Astrocyte of the cerebellum (primary cell): ENCODE data around the gene ST6GALNAC2.
"Not testable (repeated sequence)": the region's sequence is repeated elsewhere in the genome, so short reads cannot be mapped to it uniquely, and the experiment has no call there.

Experiments
- DNase-seq: peaks from one replicate; pipeline ENCODE4 v3.0.0-alpha.2; 2011; ENCODE audit warnings: low read depth
- H3K4me3 ChIP-seq: 2 replicates; pipeline ENCODE4 v1.5.1; 2011; ENCODE audit warnings: mild to moderate bottlenecking, low read depth, low read length, moderate library complexity
- in situ Hi-C: cut with HindIII; loops from 2 replicates; pipeline ENCODE4 v1.10.0; 2017; ENCODE audit warnings: low sequenced_read_pairs
- TF ChIP-seq, protein P1 (sequence below): IDR thresholded peaks from 2 replicates; pipeline ENCODE4 v1.5.1; 2012; ENCODE audit warnings: low read length, low read depth, moderate library complexity, mild to moderate bottlenecking; ENCODE audit errors: missing control alignments

The ST6GALNAC2 gene

GRCh38 chr17:76534831-76535732, 50.6 kb downstream of the ST6GALNAC2 start:
- no peak for DNase-seq
- TF ChIP-seq, protein P1, sequence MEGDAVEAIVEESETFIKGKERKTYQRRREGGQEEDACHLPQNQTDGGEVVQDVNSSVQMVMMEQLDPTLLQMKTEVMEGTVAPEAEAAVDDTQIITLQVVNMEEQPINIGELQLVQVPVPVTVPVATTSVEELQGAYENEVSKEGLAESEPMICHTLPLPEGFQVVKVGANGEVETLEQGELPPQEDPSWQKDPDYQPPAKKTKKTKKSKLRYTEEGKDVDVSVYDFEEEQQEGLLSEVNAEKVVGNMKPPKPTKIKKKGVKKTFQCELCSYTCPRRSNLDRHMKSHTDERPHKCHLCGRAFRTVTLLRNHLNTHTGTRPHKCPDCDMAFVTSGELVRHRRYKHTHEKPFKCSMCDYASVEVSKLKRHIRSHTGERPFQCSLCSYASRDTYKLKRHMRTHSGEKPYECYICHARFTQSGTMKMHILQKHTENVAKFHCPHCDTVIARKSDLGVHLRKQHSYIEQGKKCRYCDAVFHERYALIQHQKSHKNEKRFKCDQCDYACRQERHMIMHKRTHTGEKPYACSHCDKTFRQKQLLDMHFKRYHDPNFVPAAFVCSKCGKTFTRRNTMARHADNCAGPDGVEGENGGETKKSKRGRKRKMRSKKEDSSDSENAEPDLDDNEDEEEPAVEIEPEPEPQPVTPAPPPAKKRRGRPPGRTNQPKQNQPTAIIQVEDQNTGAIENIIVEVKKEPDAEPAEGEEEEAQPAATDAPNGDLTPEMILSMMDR: no peak
- H3K4me3 ChIP-seq: no peak overlapping the region
- in situ Hi-C loops: no loop called here

- H3K4me3 ChIP-seq, DNase-seq, in situ Hi-C loops: not testable (repeated sequence)
These were observed 51.9 kb downstream of the ST6GALNAC2 start for GRCh38 chr17:76533640-76534359.

DNA sequence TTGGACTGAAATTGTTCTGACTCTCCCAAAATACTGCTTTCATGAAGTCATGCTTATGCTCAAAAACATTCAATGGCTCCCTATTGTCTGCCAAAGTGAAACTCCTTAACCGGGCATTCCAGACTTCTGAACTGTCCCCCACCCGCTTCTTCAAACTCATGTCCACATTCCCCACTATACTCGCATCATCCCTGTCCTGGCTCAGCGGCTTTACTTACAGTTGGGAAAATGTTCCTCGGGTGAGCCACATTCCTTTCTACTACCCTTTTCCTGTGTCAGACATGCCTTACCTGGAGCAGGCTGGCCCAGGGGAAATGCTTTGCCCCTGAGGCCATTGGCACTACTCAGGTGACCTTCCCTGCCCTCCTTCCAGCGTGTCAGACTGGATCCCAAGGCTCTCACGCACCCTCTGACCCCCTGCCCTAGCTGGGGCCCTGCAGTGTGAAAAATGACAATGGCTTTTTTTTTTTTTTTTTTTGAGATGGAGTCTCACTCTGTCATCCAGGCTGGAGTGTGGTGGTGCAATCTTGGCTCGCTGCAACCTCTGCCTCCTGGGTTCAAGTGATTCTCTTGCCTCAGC, 53.5 kb downstream of the ST6GALNAC2 start:
- no peak for DNase-seq
- TF ChIP-seq, protein P1: no peak
- no peak overlapping the region for H3K4me3 ChIP-seq
- in situ Hi-C loops: no loop called here

- TF ChIP-seq, protein P1: no peak
- no peak overlapping the region for H3K4me3 ChIP-seq
- DNase-seq: no peak
- in situ Hi-C loops: no loop called here
These were observed 54.1 kb downstream of the ST6GALNAC2 start for GRCh38 chr17:76531486-76532038.

GRCh38 chr17:76530811-76531485, 54.7 kb downstream of the ST6GALNAC2 start:
- H3K4me3 ChIP-seq: no peak overlapping the region
- DNase-seq: no peak
- in situ Hi-C loops: no loop called here
- TF ChIP-seq, protein P1: no peak

- in situ Hi-C loops: no loop called here
- TF ChIP-seq, protein P1: no peak
- H3K4me3 ChIP-seq: no peak overlapping the region
- DNase-seq: no peak
These were observed 55.5 kb downstream of the ST6GALNAC2 start for GRCh38 chr17:76530095-76530723.
